HG02678 (cell line): Measurements from ENCODE around the gene NFKBIZ.
A peak's percentile ranks its signal among the peaks of the same experiment; 100 is the strongest.
"Not testable (repeated sequence)": the region's sequence is repeated elsewhere in the genome, so short reads cannot be mapped to it uniquely, and the experiment has no call there.

Experiments
- ATAC-seq: cut with Tn5 transposase; IDR thresholded peaks from one replicate; pipeline ENCODE4 v1.9.1; 2021; ENCODE audit warnings: mild to moderate bottlenecking, moderate library complexity; ENCODE audit not compliant: unreplicated experiment

Gene NFKBIZ

GRCh38 chr3:101850246-101851051, 1.1 kb downstream of the NFKBIZ start:
- peak; percentile 24 for ATAC-seq

- ATAC-seq = no peak
Measured at GRCh38 chr3:101851072-101851770, 1.9 kb downstream of the NFKBIZ start.

- no peak for ATAC-seq
Measured at GRCh38 chr3:101851850-101852714, 2.8 kb downstream of the NFKBIZ start.

- no peak for ATAC-seq
Measured at GRCh38 chr3:101852983-101853840, 3.9 kb downstream of the NFKBIZ start.

- no peak for ATAC-seq
Measured at GRCh38 chr3:101853982-101854381, 4.7 kb downstream of the NFKBIZ start.

GRCh38 chr3:101854608-101855304, 5.4 kb downstream of the NFKBIZ start:
- ATAC-seq = no peak

DNA sequence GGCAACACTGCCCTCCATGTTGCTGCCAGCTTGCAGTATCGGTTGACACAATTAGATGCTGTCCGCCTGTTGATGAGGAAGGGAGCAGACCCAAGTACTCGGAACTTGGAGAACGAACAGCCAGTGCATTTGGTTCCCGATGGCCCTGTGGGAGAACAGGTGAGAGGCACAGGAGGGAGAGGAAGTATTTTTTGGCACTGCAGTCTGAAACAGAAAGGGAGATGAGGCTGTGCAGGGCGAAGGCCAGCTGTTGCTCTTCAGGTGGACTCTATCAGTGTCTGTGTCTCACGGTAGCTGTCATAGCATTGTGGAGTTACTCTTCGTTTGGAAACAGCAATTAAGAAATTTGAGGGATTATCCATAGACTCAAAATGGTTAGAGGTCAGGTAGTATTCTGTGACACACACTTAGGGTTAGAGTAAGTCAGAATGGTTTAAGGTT, 8.0 kb downstream of the NFKBIZ start:
- ATAC-seq = no peak

DNA sequence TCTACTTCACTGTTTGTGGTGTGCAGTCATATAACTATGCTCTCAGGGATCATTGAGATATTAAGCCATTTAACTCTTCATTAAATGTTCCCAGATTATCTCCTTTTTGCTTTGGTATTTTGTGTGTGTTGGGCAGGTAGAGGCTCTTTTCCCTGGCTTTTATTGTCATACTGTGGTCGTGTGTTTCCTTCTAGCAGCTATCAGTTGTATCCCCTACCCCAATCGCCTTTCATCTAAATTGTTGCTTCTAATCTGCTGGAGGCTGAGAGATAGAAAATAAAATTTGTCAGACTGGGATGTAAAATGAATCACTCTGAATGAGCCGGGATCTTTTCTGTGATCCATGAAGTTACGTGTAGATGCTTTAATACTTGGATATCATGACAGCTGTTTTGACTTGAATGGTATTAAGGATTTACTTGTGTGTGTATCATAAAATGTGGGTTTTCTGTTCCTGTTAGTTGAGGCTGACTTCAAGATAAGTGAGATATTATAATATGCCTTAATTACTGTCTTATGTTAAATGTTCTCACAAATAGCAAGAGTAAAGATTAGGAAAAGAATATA, 9.2 kb downstream of the NFKBIZ start:
- no peak for ATAC-seq

GRCh38 chr3:101859882-101860448, 10.7 kb downstream of the NFKBIZ start:
- ATAC-seq = no peak

- peak; percentile 44 for ATAC-seq
Measured at GRCh38 chr3:101861212-101861788, 12.0 kb downstream of the NFKBIZ start.

- peak; percentile 1 for ATAC-seq
Measured at GRCh38 chr3:101861789-101862415, 12.6 kb downstream of the NFKBIZ start.

DNA sequence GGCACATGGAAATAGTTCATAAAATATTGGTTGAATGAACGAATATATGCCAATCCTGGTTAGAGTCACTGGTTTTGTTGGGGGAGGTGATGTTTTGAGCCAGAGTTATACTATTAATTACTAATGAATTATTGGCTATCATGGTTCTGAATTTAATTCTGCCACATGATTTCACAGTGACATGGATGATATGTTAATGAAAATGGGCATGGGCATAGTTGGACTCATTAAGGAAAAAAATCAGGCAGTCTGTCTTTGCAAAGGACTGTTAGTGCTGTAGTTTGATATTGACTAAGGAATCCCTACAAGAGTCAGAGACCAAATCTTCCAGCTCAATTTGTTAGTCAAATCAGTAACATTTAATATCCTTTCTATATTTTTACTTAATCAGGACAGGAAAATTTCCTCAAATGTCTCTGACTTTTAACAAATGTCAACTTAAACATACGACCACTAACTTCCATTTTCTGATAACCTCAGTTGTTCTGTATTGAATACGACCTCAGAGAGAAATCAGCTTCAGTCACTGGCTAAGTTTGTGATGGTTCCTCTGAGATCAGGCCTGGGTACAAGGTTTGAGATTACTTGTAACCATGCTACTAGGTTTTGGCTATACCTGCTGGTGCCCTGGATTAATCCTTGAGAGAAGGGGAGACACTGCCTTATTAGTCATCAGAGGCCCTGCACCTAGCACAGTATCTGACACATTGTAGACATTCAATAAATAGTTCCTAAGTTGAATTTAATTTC, 13.3 kb downstream of the NFKBIZ start:
- no peak for ATAC-seq

DNA sequence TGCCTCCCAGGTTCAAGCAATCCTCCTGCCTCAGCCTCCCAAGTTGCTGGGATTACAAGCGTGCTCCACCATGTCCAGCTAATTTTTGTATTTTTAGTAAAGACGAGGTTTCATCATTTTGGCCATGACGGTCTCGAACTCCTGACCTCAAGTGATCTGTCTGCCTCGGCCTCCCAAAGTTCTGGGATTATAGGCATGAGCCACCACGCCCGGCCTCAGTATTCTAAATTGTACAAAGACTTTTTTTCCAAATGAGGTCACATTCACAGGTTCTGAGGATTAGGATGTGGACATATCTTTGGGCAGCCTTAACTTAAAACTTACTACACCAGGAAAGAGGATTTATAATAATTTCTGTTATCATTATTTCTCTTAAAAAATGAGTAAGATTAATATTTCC, 15.6 kb downstream of the NFKBIZ start:
- not testable (repeated sequence) for ATAC-seq

- ATAC-seq = no peak
Measured at GRCh38 chr3:101865751-101866509, 16.6 kb downstream of the NFKBIZ start.

DNA sequence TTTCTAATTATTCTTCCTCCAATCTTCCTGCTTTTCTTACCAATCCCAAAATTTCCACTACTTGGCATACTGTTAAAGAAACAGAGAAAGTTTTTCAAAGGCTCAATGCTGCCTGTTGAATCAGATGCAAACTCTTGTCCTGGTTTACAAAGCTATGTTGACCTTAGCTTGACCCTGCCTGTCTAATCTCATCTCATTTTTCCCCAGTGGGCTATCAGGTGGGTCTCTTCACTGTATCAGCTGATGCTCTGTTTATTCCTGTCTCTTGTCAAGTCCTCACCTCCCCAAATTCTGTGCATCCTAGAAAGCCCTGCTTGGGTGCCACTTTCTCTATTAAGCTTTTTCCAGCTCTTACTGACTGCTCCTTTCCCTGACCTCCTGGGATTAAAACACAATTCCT, 18.2 kb downstream of the NFKBIZ start:
- ATAC-seq = no peak

DNA sequence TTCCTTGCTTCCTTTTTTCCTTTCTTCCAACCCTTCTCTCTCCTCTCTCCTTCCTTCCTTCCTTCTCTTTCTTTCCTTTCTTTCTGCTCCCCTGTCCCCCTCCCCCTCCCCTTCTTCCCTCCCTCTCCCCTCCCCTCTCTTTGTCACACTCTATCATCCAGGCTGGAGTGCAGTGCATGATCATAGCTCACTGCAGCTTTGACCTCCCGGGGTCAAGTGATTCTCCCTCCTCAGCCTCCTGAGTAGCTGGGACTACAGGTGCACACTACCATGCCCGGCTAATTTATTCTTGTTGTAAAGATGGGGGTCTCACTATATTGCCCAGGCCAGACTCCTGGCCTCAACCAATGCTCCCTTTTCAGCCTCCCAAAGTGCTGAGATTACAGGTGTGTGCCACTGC, 18.7 kb downstream of the NFKBIZ start:
- ATAC-seq = no peak
